Measurements from ENCODE around the gene INO80C.

The INO80C gene

GRCh38 chr18:35526495-35527059 is 28.8 kb upstream of the INO80C start:
- no peak overlapping the region for H3K4me3 ChIP-seq (ENCODE audit: low read length)
- TF ChIP-seq CTCF (IDR thresholded peaks at IDR 0.05; ENCODE audit: insufficient read depth, low read depth, low read length, missing control alignments): no peak
- DNase-seq (ENCODE audit: low read depth): peak; percentile 70

GRCh38 chr18:35525795-35526494 is 28.2 kb upstream of the INO80C start:
- H3K4me3 ChIP-seq (ENCODE audit: low read length): no peak overlapping the region
- TF ChIP-seq CTCF (IDR thresholded peaks at IDR 0.05; ENCODE audit: insufficient read depth, low read depth, low read length, missing control alignments): no peak

GRCh38 chr18:35524226-35524625 is 26.5 kb upstream of the INO80C start:
- no peak overlapping the region for H3K4me3 ChIP-seq (ENCODE audit: low read length)
- TF ChIP-seq CTCF (IDR thresholded peaks at IDR 0.05; ENCODE audit: insufficient read depth, low read depth, low read length, missing control alignments): no peak
- DNase-seq (ENCODE audit: low read depth): no peak

More at GRCh38 chr18:35525795-35526494, 28.2 kb upstream of the INO80C start:
- DNase-seq (ENCODE audit: low read depth): no peak

- H3K4me3 ChIP-seq (ENCODE audit: low read length): no peak overlapping the region
- TF ChIP-seq CTCF (IDR thresholded peaks at IDR 0.05; ENCODE audit: insufficient read depth, low read depth, low read length, missing control alignments): no peak
- no peak for DNase-seq (ENCODE audit: low read depth)
Measured at GRCh38 chr18:35522130-35522959, 24.6 kb upstream of the INO80C start.

- no peak for TF ChIP-seq CTCF (IDR thresholded peaks at IDR 0.05; ENCODE audit: insufficient read depth, low read depth, low read length, missing control alignments)
- no peak for DNase-seq (ENCODE audit: low read depth)
- H3K4me3 ChIP-seq (ENCODE audit: low read length): no peak overlapping the region
Measured at GRCh38 chr18:35521133-35521532, 23.4 kb upstream of the INO80C start.

GRCh38 chr18:35519148-35519899 is 21.6 kb upstream of the INO80C start:
- no peak overlapping the region for H3K4me3 ChIP-seq (ENCODE audit: low read length)
- DNase-seq (ENCODE audit: low read depth): no peak
- no peak for TF ChIP-seq CTCF (IDR thresholded peaks at IDR 0.05; ENCODE audit: insufficient read depth, low read depth, low read length, missing control alignments)

Data from epithelial cell of esophagus (primary cell).